Measurements from ENCODE around the gene TDRD7.

- TF ChIP-seq CTCF (conservative IDR thresholded peaks at IDR 0.05 in 1 of 2, IDR thresholded peaks at IDR 0.05 in 1 of 2; ENCODE audit: extremely low read depth in 1 of 2, insufficient read depth in 1 of 2, low read depth in 1 of 2, low read length in 2 of 2) (no peak), EZH2 (IDR thresholded peaks at IDR 0.05; ENCODE audit: borderline replicate concordance, low read length) (no peak)
These were observed 99.1 kb downstream of the TDRD7 start for GRCh38 chr9:97510797-97511654.

Data from mammary epithelial cell (primary cell).